VCaP (cell line): ENCODE measurements around the gene CRACDL.

Experiments
- H3K27ac ChIP-seq: fragments of 450-650 bp; 2 replicates; pipeline ENCODE4 v1.5.1; 2017
- CTCF ChIP-seq: fragments of 450-650 bp; conservative IDR thresholded peaks from 2 replicates; pipeline ENCODE4 v1.5.1; 2017; ENCODE audit warnings: mild to moderate bottlenecking, moderate library complexity

CRACDL gene

DNA sequence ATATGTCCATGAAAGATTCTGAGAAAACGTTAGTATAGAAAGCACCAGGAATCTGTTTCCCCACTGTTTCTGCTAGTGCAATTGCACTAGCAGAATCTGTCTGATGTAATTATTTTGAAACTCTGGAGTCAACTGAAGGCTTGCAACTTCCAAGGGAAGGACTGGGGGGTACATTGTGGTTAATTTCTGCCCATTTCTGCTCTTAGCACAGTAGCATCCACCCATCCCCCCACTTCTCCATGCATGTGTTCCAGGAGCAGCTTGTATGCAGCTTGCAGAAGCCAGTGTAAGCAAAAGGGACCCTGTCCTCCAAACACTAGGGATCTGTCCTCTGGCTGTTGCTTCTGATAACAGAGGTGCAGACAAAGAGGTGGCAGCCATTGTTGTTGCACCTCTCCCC is 74.4 kb downstream of the CRACDL start:
- no peak overlapping the region for H3K27ac ChIP-seq
- no peak for TF ChIP-seq CTCF

- no peak overlapping the region for H3K27ac ChIP-seq
These were observed 76.7 kb downstream of the CRACDL start for GRCh38 chr2:98859323-98859722.

DNA sequence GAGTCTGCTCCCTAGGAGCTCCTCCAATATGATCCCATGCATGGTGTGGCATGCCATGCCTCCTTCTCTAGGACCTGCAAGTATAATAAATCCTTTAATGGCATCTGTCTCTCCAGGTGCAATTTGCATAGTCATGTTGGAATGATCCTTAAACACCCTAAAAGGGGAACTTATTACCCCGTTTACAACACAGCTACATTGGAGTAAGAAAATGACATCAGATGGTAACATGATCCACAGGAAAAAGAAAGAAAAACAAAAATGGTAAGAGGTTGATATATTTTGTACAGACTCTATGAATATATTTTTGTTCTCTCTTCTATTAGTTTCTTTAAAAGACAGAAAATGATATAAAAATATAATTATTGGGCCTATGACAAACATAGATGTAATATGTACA is 79.0 kb downstream of the CRACDL start:
- no peak for TF ChIP-seq CTCF
- H3K27ac ChIP-seq = no peak overlapping the region

More at GRCh38 chr2:98859323-98859722, 76.7 kb downstream of the CRACDL start:
- no peak for TF ChIP-seq CTCF

DNA sequence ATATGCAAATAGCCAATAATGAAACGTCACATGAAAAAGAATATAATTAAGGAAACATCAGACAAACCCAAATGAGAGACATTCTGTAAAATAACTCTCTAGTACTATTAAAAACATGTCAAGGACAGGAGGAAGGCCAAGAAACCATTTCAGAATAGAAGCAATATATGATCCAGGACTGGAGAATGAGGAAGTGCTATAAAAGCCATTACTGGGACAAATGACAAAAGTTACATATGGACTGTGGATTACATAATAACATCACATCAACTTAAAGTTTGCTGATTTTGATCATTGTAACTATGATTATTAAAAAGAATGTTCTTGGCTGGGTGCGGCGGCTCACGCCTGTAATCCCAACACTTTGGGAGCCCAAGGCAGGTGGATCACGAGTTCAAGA is 81.3 kb downstream of the CRACDL start:
- no peak overlapping the region for H3K27ac ChIP-seq
- TF ChIP-seq CTCF = no peak

- H3K27ac ChIP-seq = no peak overlapping the region
- no peak for TF ChIP-seq CTCF
These were observed 83.1 kb downstream of the CRACDL start for GRCh38 chr2:98852932-98853331.

GRCh38 chr2:98850074-98850473 is 86.0 kb downstream of the CRACDL start:
- no peak for TF ChIP-seq CTCF
- no peak overlapping the region for H3K27ac ChIP-seq

DNA sequence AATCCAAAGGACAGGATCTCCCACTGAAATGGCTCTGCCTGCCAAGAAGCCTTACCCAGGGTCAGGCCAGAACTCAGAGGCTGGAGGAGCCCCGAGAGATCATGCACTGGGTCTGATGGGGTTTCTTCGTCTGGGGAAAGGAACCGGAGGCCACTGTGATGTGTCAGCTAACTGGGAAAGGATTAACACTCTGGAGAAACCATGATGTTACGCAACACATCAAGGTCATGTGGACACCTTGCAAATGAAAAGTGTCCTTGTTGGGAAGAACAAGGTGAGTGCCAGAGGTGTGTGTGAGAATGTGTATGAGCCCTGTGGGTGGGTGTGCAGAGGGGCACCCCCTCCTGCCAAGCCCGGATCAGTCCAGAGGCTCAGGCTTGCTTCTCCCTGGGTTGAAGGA is 86.9 kb downstream of the CRACDL start:
- H3K27ac ChIP-seq = no peak overlapping the region
- no peak for TF ChIP-seq CTCF

DNA sequence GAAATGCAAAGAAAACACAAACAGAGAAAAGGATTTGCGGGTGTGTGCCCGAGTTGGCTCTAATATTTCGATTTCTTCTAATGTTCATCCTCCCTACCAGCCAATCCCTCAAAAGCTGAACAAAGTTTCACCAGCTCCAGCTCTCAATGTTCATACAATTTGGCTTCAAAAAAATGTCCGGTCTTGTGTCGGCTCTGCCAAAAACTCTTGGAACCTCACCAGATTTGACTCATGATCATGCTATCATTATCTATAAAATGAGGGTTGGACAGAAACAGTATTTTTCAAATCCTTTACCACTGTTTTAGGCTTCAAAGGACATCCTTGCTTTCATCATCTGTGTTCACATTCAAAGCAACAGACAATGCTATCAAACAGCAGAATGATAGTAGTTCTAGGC is 88.2 kb downstream of the CRACDL start:
- TF ChIP-seq CTCF = no peak
- no peak overlapping the region for H3K27ac ChIP-seq
